ENCODE measurements around the gene MED26. TPM values are rescaled to one million over a fixed set of nuclear protein-coding genes. Genes with fewer than 3 reads are reported as not detected.
A peak's percentile ranks its signal among the peaks of the same experiment; 100 is the strongest.

Gene MED26
- total RNA-seq, 1 experiment from 2014 or later: 8.8 TPM

- Histone ChIP-seq H3K36me3 (ENCODE audit: control insufficient read depth, insufficient read depth, low read length) (no peaks in the 10 kb centered on the region), H3K9me3 (ENCODE audit: control insufficient read depth, insufficient read depth, low read depth, low read length) (no peaks in the 10 kb centered on the region), H3K27me3 (ENCODE audit: control insufficient read depth, insufficient read depth, low read length) (no peaks in the 10 kb centered on the region), H3K27ac (ENCODE audit: low read length) (peak overlapping the region; percentile 48), H3K4me3 (ENCODE audit: low read depth in 2 of 2, low read length in 2 of 2) (no peak overlapping the region), H3K4me1 (ENCODE audit: control insufficient read depth, insufficient read depth, low read length) (peaks cover 61% of the 10 kb centered on the region)
- in situ Hi-C loops (cut with HindIII; ENCODE audit: low pct_unique_long_range_greater_than_20kb, low sequenced_read_pairs): no loop called here
- POLR2A ChIA-PET: no interaction called here
- intact Hi-C loops (cut with micrococcal nuclease; ENCODE audit: unreplicated experiment): no loop called here
- TF ChIP-seq CTCF (IDR thresholded peaks at IDR 0.05): no peak
- TF ChIP-seq TCF7L2 (IDR thresholded peaks at IDR 0.05; ENCODE audit: low read depth, low read length): no peak
- no peak for TF ChIP-seq SIN3A (IDR thresholded peaks at IDR 0.05; ENCODE audit: borderline replicate concordance, insufficient read depth, low read depth, low read length)
- DNase-seq (ENCODE audit: low read depth, low spot score) (no peak), ATAC-seq (no peak; the same call in 1 of the 2 replicates)
- no TSS peak for BruUV-seq (replicated peaks)
- CTCF ChIA-PET: no interaction called here
These were observed 42.8 kb downstream of the MED26 start for GRCh38 chr19:16585094-16585801.

GRCh38 chr19:16584248-16585093 is 43.5 kb downstream of the MED26 start:
- Histone ChIP-seq H3K36me3 (ENCODE audit: control insufficient read depth, insufficient read depth, low read length) (no peaks in the 10 kb centered on the region), H3K4me3 (ENCODE audit: low read depth in 2 of 2, low read length in 2 of 2) (peak overlapping the region in 1 of 2 experiments; percentile 24; a peak in 1 of 4 replicates), H3K27ac (ENCODE audit: low read length) (peak overlapping the region; percentile 48), H3K4me1 (ENCODE audit: control insufficient read depth, insufficient read depth, low read length) (peaks cover 56% of the 10 kb centered on the region), H3K9me3 (ENCODE audit: control insufficient read depth, insufficient read depth, low read depth, low read length) (no peaks in the 10 kb centered on the region), H3K27me3 (ENCODE audit: control insufficient read depth, insufficient read depth, low read length) (no peaks in the 10 kb centered on the region)
- ATAC-seq (peak; percentile 67), DNase-seq (ENCODE audit: low read depth, low spot score) (peak; percentile 10)
- ChIA-PET POLR2A (no interaction called here), CTCF (no interaction called here)
- intact Hi-C loops (cut with micrococcal nuclease; ENCODE audit: unreplicated experiment) (no loop called here), in situ Hi-C loops (cut with HindIII; ENCODE audit: low pct_unique_long_range_greater_than_20kb, low sequenced_read_pairs) (no loop called here)
- TF ChIP-seq POLR2AphosphoS5 (IDR thresholded peaks at IDR 0.05; ENCODE audit: low read depth, low read length): no peak
- TF ChIP-seq REST (IDR thresholded peaks at IDR 0.05; ENCODE audit: insufficient read depth in 1 of 2, low read depth in 2 of 2, low read length in 1 of 2): no peak
- no peak for TF ChIP-seq CTCF (IDR thresholded peaks at IDR 0.05)
- TF ChIP-seq SIN3A (IDR thresholded peaks at IDR 0.05; ENCODE audit: borderline replicate concordance, insufficient read depth, low read depth, low read length): no peak
- TF ChIP-seq TCF7L2 (IDR thresholded peaks at IDR 0.05; ENCODE audit: low read depth, low read length): no peak
- BruUV-seq (replicated peaks): no TSS peak

All from Panc1 (cell line).